C4-2B (cell line): ENCODE data around the gene TNFAIP8L1.
A peak's percentile ranks its signal among the peaks of the same experiment; 100 is the strongest.

ENCODE experiments used
- H3K27ac ChIP-seq: fragments of 450-650 bp; 2 replicates; pipeline ENCODE4 v1.5.1; 2017
- CTCF ChIP-seq: fragments of 450-650 bp; conservative IDR thresholded peaks from 2 replicates; pipeline ENCODE4 v1.5.1; 2017; ENCODE audit warnings: mild to moderate bottlenecking
- ZFX ChIP-seq: fragments of 450-650 bp; IDR thresholded peaks from 2 replicates; pipeline ENCODE4 v1.6.1; 2017

TNFAIP8L1 gene

DNA sequence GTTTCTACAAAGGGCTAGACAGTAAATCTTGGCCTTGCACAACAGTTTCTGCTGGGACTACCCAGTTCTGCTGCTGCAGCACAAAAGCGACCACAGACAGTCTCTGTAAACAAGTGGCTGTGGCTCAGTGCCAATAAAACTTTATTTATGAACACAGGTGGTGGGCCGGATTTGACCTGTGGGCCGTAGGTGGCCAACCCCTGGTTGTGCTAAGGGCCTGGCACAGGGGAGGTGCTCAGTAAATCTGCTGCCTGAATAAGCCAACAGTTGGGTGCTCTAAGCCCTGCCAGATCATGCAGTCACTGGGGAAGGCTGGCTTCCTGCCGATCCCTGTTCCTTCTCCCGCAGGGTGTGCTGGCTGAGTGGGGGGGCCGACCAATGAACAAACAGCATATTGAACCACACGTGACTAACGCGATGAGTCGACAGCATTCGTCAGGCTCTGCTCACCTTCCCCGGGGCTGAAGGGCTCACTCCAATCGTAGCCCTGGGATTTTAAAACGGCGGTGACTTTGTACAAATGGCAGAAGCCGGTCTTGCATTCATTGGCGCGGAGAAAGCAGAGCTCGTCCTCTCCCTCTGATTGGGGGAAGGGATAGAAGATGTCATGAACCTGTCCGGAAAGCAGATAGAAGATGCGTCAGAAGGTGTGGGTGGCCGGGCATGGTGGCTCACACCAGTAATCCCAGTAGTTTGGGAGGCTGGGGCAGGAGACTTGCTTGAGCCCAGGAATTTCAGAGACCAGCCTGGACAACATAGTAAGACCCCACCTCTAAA is 55.1 kb downstream of the TNFAIP8L1 start:
- TF ChIP-seq ZFX: no peak
- no peak for TF ChIP-seq CTCF
- peak overlapping the region; percentile 86 for H3K27ac ChIP-seq

- peak overlapping the region; percentile 86 for H3K27ac ChIP-seq
Measured at GRCh38 chr19:4695224-4695731, 56.0 kb downstream of the TNFAIP8L1 start.

GRCh38 chr19:4697304-4697703 is 58.0 kb downstream of the TNFAIP8L1 start:
- H3K27ac ChIP-seq: no peak overlapping the region
- TF ChIP-seq ZFX: no peak
- TF ChIP-seq CTCF: no peak

More at GRCh38 chr19:4695224-4695731, 56.0 kb downstream of the TNFAIP8L1 start:
- TF ChIP-seq ZFX (no peak), CTCF (no peak)

GRCh38 chr19:4699826-4700692 is 60.7 kb downstream of the TNFAIP8L1 start:
- no peak overlapping the region for H3K27ac ChIP-seq
- TF ChIP-seq CTCF (no peak), ZFX (no peak)

GRCh38 chr19:4700693-4700970 is 61.3 kb downstream of the TNFAIP8L1 start:
- TF ChIP-seq CTCF (no peak), ZFX (no peak)
- H3K27ac ChIP-seq: no peak overlapping the region

- no peak overlapping the region for H3K27ac ChIP-seq
- TF ChIP-seq ZFX (no peak), CTCF (no peak)
Measured at GRCh38 chr19:4701557-4701956, 62.2 kb downstream of the TNFAIP8L1 start.

DNA sequence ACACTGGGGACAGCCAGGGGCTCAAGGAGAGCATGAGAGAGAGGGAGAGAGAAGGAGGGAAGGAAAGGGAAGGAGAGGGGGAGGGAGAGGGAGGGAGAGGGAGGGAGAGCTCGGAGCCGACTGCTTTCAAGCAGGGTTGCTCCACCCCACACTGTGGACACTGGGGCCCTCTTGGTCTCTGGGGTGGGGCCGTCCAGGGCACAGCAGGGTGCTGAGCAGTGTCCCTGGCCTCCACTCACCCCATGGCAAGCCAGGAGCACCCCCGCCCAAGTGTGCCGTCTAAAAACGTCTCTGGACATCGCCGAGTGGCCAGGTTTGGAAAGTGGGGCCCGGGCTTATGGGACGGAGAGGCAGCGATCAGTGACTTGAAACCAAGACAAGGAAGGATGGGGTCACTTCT is 63.4 kb downstream of the TNFAIP8L1 start:
- H3K27ac ChIP-seq: no peak overlapping the region
- TF ChIP-seq CTCF (no peak), ZFX (no peak)
